ENCODE results near the gene ACTR6. TPM values are rescaled to one million over a fixed set of nuclear protein-coding genes. Genes with fewer than 3 reads are reported as not detected.

The ACTR6 gene
- total and polyA plus RNA-seq, 2 of the 4 experiments (the other 2 are of a cell fraction), result 9.7 to 10.2 TPM

DNA sequence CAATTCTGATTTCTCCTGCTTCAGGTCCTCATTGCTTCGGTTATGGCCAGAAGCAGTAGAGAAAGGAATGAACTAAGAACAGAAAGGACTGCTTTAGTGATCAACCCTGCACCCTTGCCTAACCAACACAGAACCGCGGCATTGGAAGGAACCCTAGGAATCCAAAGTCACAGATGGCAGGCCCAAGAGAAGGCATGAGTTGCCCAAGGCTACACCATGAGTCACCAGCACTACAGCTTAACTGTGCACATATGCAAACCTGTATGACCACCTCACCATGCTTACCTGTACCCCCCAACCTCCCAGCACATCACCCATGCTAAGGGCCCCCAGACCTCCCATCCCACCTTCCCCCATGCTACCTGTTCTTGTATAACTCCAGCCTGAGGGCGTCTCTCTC lies 32.1 kb upstream of the ACTR6 start:
- in situ Hi-C loops (cut with MboI; ENCODE audit: low sequenced_read_pairs), result no loop called here
- H3K4me2 ChIP-seq (ENCODE audit: low read depth, low read length), result no peak overlapping the region
- no peaks in the 10 kb centered on the region for H3K36me3 ChIP-seq (ENCODE audit: control insufficient read depth, insufficient read depth, low read length)
- TF ChIP-seq CEBPB (IDR thresholded peaks at IDR 0.05; ENCODE audit: low read depth, low read length), result no peak
- TF ChIP-seq, protein P1, sequence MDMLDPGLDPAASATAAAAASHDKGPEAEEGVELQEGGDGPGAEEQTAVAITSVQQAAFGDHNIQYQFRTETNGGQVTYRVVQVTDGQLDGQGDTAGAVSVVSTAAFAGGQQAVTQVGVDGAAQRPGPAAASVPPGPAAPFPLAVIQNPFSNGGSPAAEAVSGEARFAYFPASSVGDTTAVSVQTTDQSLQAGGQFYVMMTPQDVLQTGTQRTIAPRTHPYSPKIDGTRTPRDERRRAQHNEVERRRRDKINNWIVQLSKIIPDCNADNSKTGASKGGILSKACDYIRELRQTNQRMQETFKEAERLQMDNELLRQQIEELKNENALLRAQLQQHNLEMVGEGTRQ (IDR thresholded peaks at IDR 0.05; ENCODE audit: low read depth, low read length), result no peak
- no peak for TF ChIP-seq SMC3 (IDR thresholded peaks at IDR 0.05; ENCODE audit: low read depth, low read length)
- TF ChIP-seq MAZ (IDR thresholded peaks at IDR 0.05; ENCODE audit: borderline replicate concordance, low read depth, low read length), result no peak
- TF ChIP-seq RAD21 (IDR thresholded peaks at IDR 0.05; ENCODE audit: low read length), result no peak
- no peak for TF ChIP-seq NFE2L2 (IDR thresholded peaks at IDR 0.05; ENCODE audit: low read depth, low read length)
- TF ChIP-seq MXI1 (IDR thresholded peaks at IDR 0.05; ENCODE audit: borderline replicate concordance, low read depth, low read length), result no peak
- no peak for TF ChIP-seq MAFK (IDR thresholded peaks at IDR 0.05; ENCODE audit: low read depth, low read length)
- H2BK20ac ChIP-seq (ENCODE audit: low read depth, low read length), result no peak overlapping the region
- H2AK9ac ChIP-seq (replicated peaks; ENCODE audit: low read depth, low read length, poor library complexity), result no peak overlapping the region
- H3K79me1 ChIP-seq (ENCODE audit: low read depth in 1 of 2, low read length in 2 of 2), result no peaks in the 10 kb centered on the region
- ATAC-seq (ENCODE audit: low read depth), result no peak
- H3K14ac ChIP-seq (replicated peaks; ENCODE audit: low read depth, low read length), result no peak overlapping the region
- H2AK5ac ChIP-seq (ENCODE audit: low read depth, low read length), result no peak overlapping the region
- no peaks in the 10 kb centered on the region for H3K9me3 ChIP-seq (ENCODE audit: control insufficient read depth, insufficient read depth, low read length)
- H3K9me1 ChIP-seq (ENCODE audit: insufficient read depth, low read length), result no peaks in the 10 kb centered on the region
- no peak overlapping the region for H3K4me3 ChIP-seq (ENCODE audit: insufficient read depth, low read depth, low read length)
- no peaks in the 10 kb centered on the region for H4K20me1 ChIP-seq (ENCODE audit: insufficient read depth, low read length)
- H3K27me3 ChIP-seq (ENCODE audit: control insufficient read depth, insufficient read depth, low read length), result 0 out of 2 replicates have a peak, but pooled peaks cover 2% of the 10 kb centered on the region
- H3K23ac ChIP-seq (ENCODE audit: low read depth, low read length), result no peak overlapping the region
- no peak overlapping the region for H3K9ac ChIP-seq (ENCODE audit: low read depth, low read length)
- no peak overlapping the region for H4K8ac ChIP-seq (ENCODE audit: low read depth in 2 of 2, low read length in 2 of 2)
- ChIA-PET POLR2A (ENCODE audit: unreplicated experiment) (no interaction called here), CTCF (no interaction called here)
- H3K4me1 ChIP-seq (ENCODE audit: control insufficient read depth, insufficient read depth, low read length), result no peaks in the 10 kb centered on the region
- no peak overlapping the region for H2BK15ac ChIP-seq (ENCODE audit: low read depth, low read length)
- no CpG with 5 or more reads among the region's 4 CpGs for WGBS, 2 experiments (ENCODE audit: extremely low coverage in 2 of 2, insufficient read length in 1 of 2)
- no peak overlapping the region for H3K56ac ChIP-seq (ENCODE audit: extremely low read depth, insufficient read depth, low read length)
- H4K91ac ChIP-seq (ENCODE audit: insufficient read depth, low read depth, low read length), result no peak overlapping the region
- no peak overlapping the region for H3K18ac ChIP-seq (ENCODE audit: low read depth, low read length)
- no peak overlapping the region for H2BK5ac ChIP-seq (ENCODE audit: low read depth, low read length, poor library complexity, severe bottlenecking)
- intact Hi-C loops (cut with micrococcal nuclease), result no loop called here
- no peak overlapping the region for H2BK120ac ChIP-seq (ENCODE audit: low read depth, low read length)
- no peak overlapping the region for H3K4ac ChIP-seq (ENCODE audit: low read depth, low read length)
- BruUV-seq (replicated peaks), result no TSS peak
- dilution Hi-C loops (cut with HindIII; ENCODE audit: low sequenced_read_pairs, unreplicated experiment), result no loop called here
- no peak for DNase-seq
- no peak overlapping the region for H2AFZ ChIP-seq (replicated peaks; ENCODE audit: low read length, poor library complexity)
- H4K5ac ChIP-seq (ENCODE audit: low read depth, low read length), result no peak overlapping the region
- no peak overlapping the region for H3K27ac ChIP-seq (ENCODE audit: insufficient read depth, low read length)

Data from IMR-90 (cell line).